Measurements from ENCODE around the gene UBE2J2.

Gene UBE2J2

DNA sequence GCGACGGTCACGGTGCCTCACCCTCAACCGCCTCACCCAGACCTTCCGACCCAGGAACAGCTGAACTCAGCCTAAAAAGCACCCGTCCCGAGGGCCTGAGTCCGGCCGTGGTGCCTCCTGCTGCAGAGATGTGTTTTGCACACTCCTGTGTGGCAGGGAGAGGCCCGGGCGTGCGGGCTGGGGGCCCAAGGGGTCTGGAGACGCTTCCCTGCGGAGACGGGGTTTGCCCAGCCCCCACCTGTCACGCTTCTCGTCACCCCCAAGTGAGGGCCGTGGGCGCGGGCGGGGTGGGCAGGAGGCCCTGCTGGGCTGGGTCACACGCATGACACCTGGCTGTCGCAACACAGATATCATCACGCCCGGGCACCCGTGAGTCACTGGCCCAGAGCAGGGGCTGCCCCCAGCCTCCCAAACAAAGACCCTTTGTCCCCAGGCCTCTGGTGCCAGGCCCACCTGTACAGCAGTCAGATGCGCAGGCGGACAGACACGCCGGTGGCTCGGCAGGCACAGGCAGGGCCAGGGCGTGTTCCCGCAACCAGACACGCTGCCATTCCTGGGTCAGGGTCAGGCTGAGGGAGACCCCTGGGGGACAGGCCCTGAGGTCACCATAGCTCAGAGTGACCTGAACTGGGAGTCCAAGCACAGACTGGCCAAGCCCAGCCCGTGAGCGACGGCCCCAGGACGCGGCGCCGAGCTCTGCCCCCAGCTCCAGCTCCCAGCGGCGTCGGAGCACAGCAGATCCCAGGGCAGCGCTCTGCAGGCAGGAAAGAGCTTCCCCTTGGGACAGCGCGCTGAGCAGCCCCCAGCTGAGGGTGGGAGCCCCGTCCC lies 35.6 kb downstream of the UBE2J2 start:
- DNase-seq: no peak

DNA sequence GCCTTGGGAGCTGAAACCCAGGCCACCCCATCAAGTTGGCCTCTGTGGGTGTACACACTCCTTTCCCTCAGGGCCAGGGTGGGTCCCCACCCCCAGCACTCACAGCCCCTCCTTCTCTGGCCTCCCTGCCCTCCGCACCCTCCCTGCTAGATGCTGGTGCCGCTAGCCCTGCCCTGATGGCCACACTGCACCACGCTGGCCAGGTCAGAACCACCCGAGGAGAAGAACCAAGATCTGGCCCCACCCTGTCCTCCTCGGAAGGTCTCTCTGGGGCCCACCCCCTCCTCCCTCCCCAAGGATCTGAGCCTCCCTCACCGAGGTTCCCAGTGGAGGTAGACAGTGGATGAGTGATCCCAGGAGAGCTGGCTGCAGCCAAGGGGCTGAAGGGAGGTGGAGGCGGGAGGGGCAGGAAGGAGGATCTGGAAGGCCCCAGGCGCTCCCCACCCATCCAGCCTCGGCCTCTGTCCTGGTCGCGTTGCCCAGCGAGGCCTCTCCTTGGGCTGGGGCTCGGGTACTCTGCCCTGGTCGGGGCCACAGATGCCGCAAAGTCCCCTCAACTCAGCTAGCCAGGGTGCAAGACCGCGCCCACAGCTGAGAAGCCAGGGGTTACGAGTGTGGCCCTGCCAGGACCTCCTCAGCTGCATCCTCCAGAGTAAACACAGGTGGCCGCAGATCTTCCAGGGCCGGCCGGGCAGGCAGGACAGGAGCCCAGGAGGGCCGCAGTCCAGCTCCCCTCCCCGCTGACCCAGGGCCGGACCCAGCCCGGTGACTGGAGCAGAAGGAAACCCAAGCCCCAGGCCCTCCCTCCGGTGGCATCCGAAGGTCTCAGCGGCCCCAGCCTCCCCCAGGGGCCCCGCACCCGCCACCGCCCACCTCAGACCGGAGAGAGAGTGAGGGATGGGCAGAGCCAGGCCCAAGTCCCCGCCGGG lies 36.4 kb downstream of the UBE2J2 start:
- DNase-seq: no peak

DNA sequence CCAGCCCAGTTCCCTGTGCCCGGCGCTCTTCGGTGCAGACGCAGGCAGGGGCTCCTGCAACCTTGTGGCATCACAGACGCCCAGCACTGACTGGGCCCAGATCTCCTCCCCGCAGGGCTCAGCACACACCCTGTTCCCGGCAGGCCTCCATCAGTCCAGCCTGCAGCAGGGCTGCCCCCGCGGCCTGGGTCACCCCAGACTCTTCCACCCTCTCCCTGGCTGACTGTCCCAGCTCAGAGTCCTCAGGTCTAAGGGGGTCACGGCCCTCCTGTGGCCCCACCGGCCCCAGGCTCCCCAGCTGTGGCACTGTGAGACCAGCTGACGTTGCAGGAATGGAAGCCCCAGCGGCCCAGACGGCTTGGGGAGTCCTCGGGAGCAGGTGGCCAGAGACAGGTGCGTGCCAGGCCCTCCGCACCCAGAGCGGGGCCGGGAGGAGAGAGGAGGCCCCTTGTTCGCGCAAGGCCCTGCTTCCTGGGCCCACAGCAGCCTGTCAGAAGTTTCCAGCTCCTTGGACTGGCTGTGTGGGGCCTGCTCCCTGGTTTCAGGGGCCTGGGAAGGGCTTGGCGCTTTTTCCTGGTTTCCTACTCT lies 37.4 kb downstream of the UBE2J2 start:
- no peak for DNase-seq

DNA sequence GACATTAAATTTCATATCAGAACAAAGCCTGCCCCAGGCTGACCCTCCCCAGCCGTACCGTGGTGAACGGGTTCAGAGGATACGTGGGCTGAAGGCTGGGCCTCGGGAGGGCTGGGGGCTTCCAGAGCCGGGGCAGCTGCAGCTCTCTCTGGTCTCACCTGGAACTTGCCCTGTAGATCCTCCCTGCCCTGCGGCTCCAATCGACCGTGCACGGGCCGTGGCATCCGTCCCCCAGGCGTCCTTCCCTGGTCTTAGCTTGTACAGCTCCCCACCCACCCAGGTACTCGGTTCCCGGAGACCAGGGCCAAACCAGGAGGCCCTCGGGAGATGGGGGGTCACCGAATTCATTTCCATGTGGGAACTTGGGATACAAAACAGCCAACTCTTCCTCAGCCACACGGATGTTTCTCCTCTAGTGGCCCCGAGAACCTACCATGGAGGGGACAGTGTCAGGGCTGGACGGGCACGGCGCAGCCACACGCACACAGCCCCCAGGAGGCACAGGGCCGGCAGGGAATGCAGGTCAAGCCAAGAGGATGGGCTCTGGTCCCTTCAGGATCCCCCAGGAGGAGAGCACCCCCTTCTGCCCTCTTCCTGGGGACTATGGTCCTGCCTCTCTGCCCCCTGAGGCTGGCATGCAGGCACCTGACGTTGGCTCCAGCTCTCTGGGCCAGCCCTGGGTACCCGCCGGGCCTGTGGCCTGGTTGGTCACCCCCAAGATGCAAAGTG lies 38.5 kb downstream of the UBE2J2 start:
- DNase-seq: no peak

DNA sequence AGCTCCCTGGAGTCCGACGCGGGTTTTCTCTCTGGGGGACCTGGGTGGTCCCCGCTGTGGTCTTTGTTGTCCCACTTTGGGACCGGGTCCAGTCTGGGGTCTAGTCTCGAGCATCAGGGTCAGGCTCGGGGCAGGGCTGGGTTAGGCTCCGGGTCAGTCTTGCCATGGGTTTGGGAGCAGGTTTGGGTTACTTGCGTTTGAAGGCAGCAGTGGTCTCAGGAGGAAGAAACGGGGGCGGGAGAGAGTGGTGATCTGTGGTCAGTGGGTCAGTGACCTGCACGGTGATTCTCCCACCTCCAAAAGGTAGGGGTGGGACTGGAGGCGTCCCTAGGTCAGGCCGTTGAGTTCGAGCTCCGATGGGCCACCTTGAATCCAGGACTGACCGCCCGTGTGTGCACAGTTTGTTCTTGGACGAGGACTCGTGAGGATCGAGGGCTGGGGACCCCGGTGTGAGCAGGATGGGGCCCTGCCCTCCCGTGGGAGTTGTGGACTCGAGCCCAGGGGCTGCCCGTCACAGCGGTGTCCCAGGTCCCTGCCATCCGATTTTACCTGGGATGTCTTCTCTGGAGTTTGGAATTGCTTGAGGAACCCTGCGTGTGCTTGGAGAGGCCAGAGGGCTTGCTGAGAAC lies 39.4 kb downstream of the UBE2J2 start:
- no peak for DNase-seq

DNA sequence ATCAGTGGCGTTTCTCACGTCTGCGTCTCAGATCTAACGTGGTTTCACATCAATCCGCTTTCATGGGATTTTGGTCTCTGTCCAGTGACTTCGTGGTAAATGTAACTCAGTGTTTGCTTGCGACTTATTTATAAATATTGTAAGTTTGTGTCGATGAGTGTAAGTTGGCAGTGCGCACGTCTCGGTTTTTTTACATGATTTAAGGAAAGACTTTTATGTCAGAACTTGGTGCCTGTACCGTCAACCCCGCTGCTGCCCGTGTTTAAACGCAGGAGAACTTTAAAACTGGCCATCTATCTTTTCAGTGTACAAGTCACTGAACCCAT lies 40.1 kb downstream of the UBE2J2 start:
- DNase-seq: no peak

DNA sequence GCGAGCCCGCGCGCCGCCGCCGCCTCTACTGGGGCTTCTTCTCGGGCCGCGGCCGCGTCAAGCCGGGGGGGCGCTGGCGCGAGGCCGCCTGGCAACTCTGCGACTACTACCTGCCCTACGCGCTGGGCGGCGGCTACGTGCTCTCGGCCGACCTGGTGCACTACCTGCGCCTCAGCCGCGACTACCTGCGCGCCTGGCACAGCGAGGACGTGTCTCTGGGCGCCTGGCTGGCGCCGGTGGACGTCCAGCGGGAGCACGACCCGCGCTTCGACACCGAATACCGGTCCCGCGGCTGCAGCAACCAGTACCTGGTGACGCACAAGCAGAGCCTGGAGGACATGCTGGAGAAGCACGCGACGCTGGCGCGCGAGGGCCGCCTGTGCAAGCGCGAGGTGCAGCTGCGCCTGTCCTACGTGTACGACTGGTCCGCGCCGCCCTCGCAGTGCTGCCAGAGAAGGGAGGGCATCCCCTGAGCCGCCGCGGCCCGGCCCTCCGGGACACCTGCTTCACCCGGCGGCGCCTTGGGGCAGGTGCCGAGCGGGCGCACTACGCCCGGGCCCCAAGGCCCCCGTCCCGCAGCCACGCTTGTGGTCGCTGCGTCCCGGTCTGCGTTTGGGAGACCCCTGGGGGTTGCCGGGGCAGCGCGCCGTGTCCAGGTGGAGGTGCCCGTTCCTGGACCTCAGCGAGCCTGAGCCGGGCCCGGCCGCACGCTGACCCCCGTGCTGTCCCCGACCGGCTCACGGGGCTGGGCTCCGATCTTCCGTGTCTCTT lies 40.7 kb downstream of the UBE2J2 start:
- no peak for DNase-seq

DNA sequence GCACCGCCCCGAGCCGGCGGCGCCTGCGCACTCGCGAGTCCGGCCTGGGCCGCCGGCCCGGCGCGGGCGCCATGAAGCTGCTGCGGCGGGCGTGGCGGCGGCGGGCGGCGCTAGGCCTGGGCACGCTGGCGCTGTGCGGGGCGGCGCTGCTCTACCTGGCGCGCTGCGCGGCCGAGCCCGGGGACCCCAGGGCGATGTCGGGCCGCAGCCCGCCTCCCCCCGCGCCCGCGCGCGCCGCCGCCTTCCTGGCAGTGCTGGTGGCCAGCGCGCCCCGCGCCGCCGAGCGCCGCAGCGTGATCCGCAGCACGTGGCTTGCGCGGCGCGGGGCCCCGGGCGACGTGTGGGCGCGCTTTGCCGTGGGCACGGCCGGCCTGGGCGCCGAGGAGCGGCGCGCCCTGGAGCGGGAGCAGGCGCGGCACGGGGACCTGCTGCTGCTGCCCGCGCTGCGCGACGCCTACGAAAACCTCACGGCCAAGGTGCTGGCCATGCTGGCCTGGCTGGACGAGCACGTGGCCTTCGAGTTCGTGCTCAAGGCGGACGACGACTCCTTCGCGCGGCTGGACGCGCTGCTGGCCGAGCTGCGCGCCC lies 41.4 kb downstream of the UBE2J2 start, which contains the start of gene B3GALT6:
TSS of gene B3GALT6 (plus strand) at position 30 of the 588 bp plus-strand sequence. CDS start at position 72, 42 bp downstream.
- DNase-seq: no peak

DNA sequence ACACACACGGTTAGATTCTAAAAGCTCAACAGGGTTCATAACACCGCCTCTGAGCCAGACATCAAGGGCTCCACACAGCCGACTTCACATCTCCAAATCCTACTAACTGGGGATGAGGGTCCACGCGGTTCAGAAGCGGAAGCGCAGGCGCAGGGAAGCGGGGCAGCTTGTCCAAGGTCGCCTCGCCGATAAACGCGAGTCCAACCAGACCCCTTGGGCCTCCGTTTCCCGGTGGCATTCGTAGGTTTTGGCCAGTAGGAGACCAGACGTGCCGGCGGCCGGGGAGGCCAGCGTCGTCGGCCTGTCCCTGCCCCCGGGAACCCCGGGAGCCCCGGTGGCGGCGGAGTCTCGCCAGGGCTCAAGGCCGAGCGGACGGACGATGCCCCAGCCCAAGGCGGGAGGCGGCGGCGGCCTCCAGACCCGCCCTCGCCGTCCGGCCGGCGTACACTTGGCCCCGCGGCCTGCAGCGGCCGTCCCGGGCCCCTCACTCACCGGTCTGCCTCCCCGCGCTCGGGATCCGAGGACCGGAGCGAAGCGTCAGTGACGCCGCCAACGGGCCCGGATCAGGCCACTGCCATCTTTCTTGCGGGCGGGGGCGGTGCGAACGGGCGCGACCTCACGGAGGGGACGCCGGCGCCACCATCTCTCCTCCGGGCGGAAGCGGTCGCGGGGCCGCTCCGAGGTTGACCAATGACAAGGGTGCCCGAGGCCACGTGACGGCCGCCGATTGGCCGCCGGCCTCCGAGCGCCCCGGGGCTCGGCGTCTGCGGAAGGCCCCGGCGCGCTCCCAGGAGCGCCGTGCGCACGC lies 42.0 kb downstream of the UBE2J2 start, which contains the start of gene SDF4:
TSS of gene SDF4 (minus strand) at position 602 of the 808 bp plus-strand sequence. CDS start 3,229 bp downstream, outside the sequence.
- peak; percentile 88 to 97 for DNase-seq

DNA sequence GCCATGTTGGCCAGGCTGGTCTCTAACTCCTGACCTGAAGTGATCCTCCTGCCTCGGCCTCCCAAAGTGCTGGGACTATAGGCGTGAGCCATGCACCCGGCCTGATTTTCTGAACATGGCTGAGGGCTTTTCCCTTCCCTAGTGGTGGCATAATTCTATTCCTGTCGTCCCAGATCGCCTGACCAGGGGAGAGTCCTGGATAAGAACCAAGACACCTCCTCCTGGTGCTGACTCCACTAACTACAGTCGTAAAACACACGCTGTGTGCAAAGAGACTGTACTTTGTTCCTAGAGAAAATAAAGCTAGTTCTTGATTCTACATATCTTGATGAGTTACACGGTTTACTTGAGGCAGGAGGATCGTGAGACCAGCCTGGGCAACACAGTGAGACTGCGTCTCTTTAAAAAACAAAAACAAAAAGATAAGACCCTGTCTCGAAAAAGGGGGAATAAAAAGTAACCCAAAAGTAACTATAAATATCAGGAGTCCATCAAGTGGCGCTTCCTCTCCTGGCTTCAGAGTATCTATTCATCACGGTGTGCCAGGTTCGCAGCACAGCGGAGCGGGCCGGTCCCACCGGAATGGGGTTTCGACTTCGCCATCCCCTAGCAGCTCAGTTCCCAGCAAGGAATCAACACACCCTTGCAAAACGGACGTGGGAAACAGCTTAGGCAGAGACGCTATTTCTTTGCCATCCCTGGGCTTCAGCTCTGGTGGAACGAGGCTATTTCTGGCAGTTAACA lies 42.8 kb downstream of the UBE2J2 start:
- no peak for DNase-seq

DNA sequence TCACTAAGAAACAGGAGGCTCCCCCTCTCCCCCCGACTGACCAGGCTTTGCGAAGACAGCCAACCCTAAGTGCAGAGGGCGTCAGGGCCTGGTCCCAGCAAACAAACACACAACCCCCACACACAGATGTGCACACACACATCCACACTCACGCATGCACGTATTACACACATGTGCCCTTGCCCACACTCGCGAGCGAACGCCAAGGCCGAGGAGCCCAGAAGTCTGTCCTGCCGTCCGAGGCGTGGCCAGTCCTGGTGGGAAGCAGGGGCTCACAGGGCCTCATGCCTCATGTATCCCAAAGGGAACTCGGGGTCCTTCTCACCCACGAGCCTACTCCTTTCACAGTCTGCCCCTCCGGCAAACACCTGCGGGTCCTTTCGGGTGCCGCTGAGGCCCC lies 43.9 kb downstream of the UBE2J2 start:
- DNase-seq: no peak

DNA sequence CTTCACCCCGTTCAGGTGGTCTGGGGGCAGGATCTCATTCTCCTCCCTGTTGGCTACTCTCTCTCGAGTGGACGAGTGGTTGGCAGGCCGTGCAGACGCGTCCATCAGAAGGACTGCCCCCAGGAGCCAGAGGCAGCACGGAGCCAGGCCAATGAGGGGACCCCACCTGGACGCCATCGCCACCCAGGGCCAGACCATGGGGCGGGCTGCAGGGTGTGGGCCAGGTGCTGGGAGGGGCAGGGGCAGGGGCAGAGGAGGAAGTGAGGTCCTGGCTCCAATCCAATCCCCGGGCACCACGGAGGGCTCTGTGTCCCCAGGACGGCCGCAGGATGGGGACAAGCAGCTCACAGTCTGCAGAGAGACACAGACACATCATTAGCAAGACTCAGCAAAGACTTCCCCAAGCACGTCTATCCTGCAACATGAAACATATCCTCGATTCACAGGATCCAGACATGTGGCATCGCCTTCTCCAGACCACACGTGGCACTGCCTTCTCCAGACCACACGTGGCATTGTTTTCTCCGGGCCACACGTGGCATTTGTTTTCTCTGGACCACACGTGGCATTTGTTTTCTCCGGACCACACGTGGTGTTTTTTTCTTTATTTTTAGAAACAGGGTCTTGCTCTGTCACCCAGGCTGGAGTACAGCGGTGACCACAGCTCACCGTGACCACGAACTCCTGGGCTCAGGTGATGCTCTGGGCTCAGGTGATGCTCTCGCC lies 44.9 kb downstream of the UBE2J2 start:
- no peak for DNase-seq

DNA sequence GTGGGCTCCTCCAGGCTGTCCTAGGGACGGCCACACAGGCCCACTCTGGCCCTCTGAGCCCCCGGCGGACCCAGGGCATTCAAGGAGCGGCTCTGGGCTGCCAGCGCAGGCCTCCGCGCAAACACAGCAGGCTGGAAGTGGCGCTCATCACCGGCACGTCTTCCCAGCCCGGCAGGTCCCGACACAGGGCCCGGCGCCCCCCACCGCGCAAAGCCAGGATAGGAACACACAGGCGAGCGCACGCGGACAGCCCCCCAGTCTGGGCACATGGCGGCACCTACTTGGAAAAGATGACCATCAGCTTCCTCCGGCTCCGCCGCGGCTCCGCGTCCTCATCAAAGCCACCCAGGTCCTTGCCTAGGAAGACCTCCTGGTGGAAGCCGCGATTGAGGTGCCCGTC lies 45.5 kb downstream of the UBE2J2 start:
- DNase-seq: no peak

DNA sequence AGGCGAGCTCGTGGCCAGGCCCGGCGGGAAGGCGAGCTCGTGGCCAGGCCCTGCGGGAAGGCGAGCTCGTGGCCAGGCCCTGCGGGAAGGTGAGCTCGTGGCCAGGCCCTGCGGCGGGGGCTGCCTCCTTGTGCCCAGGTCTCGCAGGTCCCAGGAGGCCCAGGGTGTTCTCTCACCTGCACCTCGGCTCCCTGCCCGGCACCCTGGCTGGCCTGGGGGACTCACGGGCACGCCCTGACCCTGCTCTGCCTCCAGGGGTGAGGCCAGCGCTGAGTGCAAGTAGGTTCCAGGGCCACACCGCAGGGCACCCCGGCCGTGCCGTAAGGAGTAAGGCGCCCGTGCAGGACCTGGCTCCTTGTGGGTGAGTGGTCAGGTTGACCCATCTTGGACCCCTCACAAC lies 46.3 kb downstream of the UBE2J2 start:
- no peak for DNase-seq

DNA sequence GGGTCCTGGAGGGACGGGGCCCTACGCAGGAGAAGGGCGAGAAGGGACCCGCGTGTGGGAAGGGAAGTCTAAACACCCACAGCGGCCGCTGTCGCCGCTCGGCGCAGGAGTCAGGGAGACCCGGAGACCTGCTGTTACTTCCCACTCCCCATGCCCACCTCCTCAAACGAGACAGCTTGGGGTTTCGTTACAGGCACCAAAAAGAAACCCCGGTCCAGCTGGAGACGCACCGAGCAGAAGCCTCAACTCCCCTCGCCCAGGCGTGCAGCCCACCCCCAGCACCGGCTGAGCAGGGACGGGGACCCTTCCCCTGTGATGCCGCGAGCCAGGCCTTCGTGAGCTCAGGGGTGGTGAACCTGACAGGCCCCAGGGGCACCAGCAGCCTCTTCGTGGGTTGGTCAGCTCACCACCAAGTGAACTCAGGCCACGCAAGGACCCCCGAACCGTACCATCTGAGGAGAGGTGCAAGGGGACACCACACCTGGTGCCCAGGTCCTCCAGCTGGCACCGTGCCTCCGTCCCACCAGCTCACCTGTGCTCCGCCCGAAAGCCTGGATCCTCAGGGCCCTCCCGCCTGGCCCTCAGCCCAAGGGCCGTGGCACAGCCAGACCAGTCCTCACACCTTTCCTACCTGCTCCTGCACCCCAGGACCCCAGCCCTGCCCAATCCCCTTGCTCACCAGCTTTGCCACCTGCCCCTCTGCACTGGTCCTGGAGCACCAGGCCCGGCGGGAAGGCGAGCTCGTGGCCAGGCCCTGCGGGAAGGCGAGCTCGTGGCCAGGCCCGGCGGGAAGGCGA lies 46.9 kb downstream of the UBE2J2 start:
- no peak for DNase-seq

DNA sequence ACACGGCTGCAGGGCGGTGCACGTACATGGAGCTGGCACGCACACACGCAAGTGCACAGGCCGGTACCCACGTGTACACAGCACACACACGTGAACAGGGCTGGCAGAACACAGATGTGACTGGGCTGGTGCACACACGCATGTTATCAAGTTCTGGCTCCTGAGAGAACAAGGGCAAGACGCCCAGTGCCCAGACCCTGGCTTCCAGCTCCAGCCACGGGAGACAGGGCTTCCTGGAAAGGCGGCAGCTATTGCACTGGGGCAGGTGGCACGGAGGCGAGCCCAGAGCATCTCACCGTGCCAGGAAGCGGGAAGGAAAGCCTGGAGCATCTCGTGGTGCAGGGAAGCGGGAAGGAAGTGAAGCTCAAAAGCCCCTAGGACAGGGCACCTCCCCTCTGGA lies 47.7 kb downstream of the UBE2J2 start:
- no peak for DNase-seq

DNA sequence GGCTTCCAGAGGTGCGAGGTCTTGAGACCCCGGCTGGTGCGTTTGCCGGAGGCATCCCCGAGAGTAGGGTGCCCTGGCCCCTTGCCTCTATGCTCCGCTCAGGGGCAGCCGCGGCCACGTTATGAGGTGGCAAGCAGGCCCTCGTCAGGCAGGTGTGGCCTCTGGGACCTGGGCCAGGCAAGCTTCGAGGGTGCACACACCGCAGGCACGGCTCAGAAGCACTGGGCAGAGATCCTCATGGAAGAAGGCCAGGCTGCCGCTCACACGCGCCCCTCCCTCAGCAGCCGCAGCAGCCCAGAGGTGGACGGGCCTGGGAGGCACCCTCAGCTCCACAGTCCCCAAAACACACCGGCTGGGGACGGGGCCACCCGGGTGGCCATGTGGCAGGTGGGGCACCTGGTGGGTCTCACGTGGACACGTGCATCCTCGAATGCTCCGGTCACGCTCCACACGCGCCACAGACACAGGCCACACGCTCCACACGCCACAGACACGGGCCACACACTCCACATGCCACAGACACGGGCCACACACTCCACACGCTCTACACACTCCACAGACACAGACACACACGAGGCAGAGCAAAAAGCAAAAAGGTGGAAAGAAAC lies 48.3 kb downstream of the UBE2J2 start:
- DNase-seq: no peak

Measured in NCI-H187 (cell line).